HG03139 (cell line): ENCODE results near the gene PELI3.

Experiments
- ATAC-seq: cut with Tn5 transposase; IDR thresholded peaks from one replicate; pipeline ENCODE4 v1.9.1; 2021; ENCODE audit not compliant: unreplicated experiment

PELI3 gene

DNA sequence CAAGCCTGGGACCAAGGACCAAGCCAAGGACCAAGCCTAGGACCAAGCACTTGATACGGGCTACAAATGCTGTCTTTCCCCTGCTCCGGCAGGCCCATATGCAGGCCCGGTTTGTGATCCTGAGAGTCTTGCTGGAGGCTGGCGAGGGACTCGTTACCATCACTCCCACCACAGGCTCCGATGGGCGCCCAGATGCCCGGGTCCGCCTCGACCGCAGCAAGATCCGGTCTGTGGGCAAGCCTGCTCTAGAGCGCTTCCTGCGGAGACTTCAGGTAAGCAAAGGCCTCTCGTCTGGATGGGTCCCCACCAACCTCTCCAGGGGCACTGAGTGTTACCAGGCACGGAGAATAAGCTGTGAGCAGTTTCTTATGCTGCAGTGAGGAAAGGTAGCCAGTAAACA, 30.5 kb downstream of the PELI3 start:
- no peak for ATAC-seq

DNA sequence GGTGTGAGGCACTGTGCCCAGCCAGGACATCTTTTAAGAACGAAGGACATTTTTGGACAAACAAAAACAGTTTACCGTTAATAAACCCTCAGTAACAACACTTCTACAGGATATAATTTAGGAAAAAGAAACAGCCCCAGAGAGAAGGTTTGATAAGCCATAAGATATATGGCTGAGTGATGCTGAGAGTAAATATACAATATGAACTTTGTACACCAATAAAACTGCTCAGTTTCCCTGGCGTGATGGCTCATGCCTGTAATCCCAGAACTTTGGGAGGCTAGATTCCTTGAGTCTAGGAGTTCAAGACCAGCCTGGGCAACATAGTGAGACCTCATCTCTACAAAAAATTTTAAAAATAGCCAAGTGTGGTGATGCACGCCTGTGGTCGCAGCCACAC, 31.8 kb downstream of the PELI3 start:
- ATAC-seq, result no peak

DNA sequence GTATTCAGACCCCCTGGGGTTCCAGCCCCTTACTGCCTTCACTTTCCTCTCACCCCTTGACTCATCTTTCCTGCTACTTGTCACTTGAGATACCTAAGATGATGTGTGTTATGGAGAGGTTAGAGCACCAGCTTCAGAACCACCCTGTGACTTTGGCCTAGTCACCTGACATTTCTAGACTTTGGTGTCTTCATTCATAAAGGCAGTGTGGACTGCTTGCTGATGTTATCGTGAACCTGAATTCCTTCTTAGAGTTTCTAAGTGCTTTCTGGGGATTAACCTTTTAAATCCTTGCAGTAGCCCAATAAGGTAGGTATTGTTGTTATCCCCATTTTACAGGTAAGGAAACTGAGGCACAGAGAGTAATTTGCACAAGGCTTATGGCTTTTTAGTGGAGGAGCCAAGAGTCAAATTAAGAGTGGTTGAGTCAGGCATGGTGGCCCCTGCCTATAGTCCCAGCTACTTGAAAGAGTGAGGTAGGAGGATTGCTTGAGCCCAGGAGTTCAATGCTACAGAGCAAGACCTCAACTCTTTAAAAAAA, 38.6 kb downstream of the PELI3 start:
- ATAC-seq, result no peak

DNA sequence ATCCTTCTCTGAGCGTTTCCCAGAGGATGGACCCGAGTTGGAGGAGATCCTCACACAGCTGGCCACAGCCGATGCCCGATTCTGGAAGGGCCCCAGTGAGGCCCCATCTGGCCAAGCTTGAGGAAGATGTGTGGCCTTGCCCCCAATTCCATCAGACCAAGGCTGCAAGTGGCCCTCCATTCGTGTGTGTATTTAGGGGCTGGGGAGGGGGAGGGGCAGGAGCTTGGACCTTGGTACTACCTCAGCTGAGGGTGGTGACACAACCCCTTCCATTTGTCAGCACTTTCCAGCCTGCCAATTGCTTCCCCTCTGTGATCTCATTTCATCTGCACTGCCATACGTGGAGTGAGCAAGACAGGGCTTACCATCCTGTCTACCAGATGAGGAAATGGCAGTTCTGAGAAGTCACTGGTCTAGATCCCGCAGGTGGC, 42.4 kb downstream of the PELI3 start:
- no peak for ATAC-seq

DNA sequence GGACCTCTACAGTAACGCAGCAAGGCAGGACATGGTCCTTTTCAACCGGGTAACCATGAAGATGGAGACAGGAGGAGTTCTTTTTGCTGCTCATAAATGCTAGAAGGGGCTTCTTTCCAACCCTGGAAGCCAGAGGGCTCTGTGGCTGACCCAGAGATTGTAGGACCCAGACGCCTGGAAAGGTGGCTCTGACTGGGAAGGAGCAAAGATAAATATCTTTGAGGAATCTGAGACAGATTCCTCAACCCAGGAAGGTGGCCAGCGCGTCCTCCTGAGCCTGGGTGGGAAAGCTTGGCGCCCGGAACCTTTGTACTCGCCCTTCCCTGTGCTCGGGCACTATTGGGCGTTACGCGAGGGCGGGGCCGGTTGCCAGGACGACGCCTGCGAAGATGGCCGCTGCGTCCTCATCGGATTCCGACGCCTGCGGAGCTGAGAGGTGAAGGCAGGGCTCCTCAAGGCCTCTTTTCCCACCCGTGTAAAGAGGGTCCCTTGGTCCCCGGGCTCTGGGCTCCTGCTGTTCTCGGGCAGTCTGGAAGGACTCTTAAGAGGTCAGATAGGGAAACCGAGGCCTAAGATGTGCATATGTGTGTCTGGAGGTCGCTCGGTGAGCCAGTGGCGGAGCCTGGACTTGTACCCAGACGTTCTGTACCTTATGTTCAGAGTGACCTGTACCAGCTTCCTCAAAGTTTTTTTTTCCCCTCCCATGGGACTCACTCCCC, 43.7 kb downstream of the PELI3 start, which contains the start of gene BBS1:
TSS of gene BBS1 (plus strand) at position 365 of the 719 bp plus-strand sequence. CDS start at position 390, 25 bp downstream.
- peak; percentile 83 for ATAC-seq

DNA sequence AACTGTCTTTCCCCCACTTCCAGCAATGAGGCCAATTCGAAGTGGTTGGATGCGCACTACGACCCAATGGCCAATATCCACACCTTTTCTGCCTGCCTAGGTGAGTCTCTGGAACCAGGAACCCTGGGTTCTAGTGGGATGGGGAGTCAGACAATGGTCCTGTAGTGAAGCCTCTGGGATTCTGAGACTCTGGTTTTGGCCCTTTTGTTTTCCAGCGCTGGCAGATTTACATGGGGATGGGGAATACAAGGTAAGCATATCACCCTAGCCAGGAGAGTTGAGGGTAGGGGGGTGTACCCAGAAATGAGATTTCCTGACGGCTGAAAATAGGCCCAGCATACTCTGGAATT, 44.3 kb downstream of the PELI3 start:
- no peak for ATAC-seq

DNA sequence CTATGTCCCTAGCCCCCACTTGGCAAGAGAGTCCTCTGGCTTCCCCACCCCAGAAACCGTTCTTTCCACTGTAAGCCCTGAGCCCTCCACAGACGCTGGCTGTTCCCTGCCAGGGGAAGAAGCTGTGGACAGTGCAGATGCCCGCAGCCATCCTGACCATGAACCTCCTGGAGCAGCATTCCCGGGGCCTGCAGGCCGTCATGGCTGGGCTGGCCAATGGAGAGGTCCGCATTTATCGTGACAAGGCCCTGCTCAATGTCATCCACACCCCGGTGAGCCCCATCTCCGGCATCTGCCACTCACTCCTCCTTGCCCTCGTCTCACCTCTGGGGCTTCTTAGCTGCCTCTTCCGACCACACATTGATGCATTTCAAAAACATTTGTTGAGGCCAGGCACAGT, 56.9 kb downstream of the PELI3 start:
- ATAC-seq, result no peak

DNA sequence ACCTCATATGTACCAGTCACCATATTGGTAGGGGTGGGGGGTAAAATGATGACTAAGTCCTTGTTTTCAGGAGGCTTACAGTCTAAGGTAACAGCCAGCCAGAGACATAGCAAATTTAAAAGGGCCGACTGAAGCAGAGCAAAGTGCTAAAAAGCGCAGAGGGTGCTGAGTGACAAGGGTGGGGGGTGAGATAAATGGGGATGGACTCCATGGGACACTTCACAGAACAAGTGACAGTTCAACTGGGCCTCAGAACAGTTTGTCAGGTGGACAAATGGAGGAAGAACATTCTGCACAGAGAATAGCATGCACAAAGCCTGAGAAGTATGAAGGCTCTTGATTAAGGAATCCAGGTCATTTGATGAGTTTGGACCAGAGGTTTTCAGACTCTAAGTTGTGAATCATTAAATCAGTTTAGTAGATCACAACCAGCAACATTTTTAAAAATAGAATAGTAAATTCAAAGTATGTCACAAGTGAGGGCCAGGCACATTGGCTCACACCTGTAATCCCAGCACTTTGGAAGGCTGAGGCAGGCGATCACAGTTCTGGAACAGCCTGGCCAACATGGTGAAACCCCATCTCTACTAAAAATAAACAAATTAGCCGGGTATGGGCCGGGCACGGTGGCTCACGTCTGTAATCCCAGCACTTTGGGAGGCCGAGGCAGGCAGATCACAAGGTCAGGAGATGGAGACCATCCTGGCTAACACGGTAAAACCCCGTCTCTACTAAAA, 57.8 kb downstream of the PELI3 start:
- no peak for ATAC-seq
